HG02885 (cell line): ENCODE results near the gene SLC25A18.
"Not testable (repeated sequence)": the region's sequence is repeated elsewhere in the genome, so short reads cannot be mapped to it uniquely, and the experiment has no call there.

ENCODE experiments used
- ATAC-seq: cut with Tn5 transposase; IDR thresholded peaks from one replicate; pipeline ENCODE4 v1.9.1; 2021; ENCODE audit warnings: mild to moderate bottlenecking; ENCODE audit not compliant: unreplicated experiment, poor library complexity

SLC25A18 gene, protein sequence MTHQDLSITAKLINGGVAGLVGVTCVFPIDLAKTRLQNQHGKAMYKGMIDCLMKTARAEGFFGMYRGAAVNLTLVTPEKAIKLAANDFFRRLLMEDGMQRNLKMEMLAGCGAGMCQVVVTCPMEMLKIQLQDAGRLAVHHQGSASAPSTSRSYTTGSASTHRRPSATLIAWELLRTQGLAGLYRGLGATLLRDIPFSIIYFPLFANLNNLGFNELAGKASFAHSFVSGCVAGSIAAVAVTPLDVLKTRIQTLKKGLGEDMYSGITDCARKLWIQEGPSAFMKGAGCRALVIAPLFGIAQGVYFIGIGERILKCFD

DNA sequence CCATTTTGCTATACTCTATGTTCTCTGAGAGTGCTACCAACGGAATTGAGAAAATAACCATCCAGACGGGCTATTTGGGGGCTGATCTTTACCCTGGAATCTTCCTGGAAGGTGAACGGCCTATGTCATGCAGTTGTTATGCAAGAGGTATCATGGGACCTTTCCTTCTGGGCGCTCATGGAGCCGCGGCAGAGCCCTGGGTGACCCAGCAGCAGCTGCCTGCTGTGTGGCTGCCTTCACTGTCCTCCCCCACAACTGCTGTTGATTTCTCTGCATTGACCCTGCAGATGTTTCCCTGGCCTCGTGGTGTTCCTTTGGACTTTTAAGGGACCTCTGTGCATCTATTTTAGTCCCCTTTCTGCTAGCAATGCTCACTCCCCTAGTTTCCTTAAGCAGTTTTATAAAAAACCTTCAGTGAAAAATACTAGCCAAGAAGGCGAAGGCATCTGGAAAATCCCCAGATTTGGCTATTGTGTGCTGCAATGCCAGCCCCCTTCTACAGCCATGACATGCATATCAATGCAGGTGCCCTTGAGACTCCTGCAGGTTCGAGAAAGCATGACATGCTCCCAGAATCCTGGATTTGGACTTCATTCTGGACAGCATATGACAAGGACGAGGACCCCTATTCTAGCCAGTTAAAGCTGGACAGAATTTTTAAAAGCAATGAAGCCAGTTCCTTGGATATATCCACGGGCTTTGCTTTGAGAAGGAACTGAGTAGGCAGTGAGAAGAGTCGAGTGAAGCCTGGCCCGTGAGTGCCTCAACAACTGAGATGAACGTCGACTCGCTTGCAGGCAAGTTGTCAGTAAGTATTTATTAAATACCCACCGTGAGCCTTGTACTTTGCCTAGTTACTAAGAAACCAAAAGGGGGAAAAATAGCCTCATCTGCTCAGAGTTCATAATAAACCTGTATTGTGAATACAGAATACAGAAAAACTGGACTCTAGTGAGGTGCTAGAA lies at the start of gene SLC25A18:
SLC25A18 (plus strand) TSS at position 593 of the 965 bp plus-strand sequence. CDS start 16,447 bp downstream, outside the sequence.
- no peak for ATAC-seq

DNA sequence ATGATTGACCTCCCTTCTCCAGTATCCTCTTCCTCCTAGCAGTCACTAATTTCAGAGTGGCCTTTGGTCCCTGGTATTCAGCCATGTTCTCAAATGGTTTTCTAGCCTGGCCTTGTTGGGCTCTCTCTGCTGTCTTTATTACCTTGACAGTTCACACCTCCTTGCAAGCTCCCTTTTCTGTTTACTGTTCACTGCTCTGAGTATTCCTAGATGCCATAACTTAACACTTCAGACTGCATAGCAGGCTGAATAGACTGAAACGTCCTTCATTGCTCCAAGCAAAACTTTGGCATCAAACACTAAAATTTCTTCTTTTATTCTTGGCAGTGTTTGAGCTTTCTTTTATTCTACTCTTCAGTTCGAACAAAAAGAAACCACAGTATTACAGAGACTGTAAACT lies 49.7 kb upstream of the SLC25A18 start:
- no peak for ATAC-seq

DNA sequence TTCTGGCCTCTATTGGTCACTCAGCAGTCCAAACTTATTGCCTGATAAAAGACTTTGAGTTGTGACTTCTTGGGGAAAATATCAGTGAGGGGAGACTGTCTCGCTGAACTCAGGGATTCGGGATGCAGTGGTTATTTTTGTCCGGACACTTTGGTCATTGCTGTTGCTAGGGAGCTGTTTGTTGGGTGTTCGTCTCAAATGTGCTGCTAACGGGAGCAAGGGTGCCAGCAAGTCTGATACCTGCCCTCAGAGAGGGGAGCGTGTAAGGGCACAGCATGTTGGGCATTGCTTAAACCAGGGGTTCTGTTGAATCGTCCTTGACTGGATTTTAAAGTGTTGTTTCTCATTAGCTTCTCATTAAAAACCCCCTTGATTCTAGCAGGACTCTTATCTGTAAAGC lies 49.2 kb upstream of the SLC25A18 start:
- ATAC-seq = no peak

DNA sequence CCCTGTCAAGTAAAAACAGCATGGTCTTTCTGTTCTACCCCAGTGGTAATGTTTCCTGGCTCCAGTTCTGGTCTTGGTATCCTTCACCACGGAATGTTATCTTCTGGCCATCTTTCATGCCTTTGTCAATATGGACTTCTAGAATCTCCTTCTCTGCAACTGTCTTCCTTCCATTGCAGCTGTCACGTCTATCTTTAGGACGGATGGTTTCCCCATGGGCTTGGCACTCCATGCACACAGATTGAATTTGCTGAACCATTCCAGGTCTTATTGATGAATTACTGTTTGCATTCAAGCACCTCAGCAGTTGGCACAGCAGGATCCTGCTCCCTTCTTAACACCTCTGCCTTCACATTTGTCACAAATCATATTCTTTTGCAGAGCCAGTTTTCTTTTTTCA lies 44.9 kb upstream of the SLC25A18 start:
- no peak for ATAC-seq

DNA sequence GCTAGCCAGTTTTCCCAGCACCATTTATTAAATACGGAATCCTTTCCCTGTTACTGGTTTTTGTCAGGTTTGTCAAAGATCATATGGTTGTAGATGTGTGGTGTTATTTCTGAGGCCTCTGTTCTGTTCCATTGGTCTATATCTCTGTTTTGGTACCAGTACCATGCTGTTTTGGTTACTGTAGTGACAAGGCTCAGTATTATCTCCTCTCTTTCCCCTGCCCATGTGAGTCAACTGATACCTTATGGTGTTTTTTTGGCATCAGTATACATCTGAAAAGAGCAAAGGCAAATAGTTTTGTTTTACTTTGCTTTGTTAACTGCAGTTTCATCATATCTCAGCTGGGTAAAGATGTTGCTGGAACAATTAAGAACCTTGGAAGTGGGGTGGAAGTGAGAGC lies 41.3 kb upstream of the SLC25A18 start:
- not testable (repeated sequence) for ATAC-seq

DNA sequence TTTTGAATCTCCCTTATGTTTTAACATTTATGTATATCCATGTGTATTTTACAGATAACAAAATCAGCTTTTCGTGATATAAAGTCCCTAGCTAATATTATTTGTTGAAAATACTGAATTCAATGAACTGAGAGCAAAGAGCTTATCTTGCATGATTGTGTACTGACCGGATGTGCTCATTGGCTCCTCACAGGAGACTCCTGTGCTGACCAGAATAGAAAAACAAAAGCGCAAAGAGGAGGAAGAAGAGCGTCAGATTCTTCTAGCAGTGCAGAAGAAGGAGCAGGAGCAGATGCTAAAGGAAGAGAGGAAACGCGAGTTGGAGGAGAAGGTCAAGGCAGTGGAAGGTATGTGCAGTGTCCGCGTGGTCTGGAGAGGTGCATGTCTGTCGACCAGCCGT lies 39.4 kb upstream of the SLC25A18 start:
- ATAC-seq = no peak

DNA sequence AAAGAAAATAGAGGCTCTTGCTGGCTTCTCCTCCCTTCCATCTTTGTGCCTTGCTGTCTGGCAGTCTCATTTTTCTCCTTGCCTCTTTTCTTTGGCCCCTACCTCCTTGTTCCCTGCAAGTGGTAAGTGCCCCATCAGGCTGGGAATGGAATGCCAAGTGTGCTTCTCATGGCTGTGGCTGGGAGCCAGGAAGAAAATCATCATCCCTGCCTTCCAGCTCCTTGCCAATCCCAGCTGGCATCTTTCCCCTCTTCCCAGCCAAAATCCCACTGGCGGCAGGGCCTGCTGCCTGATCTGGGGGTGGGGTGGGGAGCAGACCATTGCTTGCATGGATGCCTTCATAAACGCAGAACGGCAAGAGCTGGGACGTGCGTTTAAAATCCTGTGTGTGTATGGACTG lies 27.0 kb upstream of the SLC25A18 start:
- ATAC-seq = no peak

DNA sequence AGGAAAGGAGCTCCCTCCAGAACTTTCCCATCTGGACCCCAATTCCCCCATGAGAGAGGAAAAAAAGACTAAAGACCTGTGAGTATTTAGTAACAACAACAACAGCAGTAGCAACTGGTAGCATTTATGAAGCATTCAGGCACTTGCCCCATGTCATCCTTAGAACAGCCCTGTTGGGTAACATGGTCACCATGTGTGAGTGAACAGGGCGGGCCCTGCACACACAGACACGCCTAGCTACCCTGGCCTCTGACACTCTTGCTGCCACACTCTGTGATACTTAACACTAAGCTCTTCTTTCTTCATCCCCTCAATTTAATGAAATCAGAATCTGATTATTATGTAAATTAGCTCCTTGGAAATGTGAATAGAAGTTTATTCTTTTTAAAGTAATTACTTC lies 26.1 kb upstream of the SLC25A18 start:
- ATAC-seq = no peak

DNA sequence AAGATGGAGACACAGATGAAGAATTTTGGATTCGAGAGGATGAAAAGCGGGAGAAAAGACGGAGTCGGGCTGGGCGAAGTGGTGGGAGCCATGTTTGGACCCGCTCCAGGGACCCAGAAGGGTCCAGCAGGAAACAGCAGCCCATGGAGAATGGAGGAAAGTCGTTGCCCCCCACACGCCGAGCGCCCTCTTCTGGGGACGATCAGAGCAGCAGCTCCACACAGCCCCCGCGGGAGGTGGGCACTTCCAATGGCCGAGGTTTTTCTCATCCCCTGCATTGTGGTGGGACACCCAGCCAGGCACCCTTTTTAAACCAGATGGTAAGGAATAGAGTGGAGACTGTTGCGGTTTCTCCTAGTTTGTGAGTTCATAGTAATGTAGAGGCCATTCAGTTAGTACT lies 22.8 kb upstream of the SLC25A18 start:
- ATAC-seq = no peak

DNA sequence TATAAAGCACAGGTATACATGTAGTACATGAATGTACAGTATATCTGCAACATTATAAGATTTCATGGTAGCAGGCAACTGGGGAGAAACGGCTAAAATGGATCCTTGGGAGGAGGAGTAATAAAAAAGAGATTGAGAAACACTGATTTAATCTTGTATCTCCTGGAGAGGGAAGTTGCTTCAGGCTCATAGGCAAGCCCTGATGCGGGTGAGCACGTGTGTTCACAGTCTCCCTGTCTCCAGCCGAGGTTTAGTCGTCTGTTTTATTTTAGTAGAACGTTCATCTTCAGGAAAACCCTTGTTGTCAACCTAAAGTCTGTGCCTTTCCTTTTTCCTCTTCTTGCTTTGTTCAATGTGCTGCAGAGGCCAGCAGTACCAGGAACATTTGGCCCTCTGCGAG lies 21.8 kb upstream of the SLC25A18 start:
- ATAC-seq = no peak

DNA sequence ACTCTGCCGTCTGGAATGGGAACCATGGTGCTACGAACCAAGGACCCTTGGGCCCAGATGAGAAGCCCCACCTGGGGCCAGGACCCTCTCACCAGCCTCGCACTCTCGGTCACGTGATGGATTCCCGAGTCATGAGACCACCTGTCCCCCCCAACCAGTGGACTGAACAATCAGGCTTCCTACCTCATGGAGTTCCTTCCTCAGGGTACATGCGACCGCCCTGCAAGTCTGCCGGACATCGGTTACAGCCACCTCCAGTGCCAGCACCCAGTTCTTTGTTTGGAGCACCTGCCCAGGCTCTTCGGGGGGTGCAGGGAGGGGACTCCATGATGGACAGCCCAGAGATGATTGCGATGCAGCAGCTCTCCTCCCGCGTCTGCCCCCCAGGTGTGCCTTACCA lies 20.8 kb upstream of the SLC25A18 start:
- no peak for ATAC-seq

DNA sequence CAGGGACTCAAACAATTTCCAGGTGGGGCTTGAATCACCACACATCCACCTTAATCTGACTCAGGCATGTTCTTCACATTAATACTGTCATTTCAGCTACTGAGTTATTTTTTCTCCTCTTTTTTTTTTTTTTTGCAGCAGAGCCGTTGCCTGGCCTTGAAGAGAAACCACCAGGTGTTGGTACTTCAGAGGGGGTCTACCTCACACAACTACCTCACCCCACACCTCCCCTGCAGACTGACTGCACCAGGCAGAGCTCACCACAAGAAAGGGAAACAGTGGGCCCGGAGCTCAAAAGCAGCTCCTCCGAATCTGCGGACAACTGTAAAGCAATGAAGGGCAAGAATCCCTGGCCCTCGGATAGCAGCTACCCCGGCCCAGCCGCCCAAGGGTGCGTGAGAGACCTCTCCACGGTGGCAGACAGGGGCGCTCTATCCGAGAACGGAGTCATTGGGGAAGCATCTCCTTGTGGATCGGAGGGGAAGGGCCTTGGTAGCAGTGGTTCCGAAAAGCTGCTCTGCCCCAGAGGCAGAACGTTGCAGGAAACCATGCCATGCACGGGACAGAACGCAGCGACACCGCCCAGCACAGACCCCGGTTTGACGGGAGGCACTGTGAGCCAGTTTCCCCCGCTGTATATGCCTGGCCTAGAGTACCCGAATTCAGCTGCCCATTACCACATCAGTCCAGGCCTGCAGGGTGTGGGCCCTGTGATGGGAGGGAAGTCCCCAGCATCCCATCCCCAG lies 15.1 kb upstream of the SLC25A18 start:
- ATAC-seq = no peak

DNA sequence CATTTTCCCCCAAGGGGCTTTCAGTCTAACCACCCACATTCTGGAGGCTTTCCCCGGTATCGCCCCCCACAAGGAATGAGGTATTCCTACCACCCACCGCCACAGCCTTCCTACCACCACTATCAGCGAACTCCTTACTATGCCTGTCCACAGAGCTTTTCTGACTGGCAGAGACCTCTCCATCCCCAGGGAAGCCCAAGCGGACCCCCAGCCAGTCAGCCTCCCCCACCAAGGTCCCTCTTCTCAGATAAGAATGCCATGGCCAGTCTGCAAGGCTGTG lies 14.6 kb upstream of the SLC25A18 start:
- no peak for ATAC-seq

DNA sequence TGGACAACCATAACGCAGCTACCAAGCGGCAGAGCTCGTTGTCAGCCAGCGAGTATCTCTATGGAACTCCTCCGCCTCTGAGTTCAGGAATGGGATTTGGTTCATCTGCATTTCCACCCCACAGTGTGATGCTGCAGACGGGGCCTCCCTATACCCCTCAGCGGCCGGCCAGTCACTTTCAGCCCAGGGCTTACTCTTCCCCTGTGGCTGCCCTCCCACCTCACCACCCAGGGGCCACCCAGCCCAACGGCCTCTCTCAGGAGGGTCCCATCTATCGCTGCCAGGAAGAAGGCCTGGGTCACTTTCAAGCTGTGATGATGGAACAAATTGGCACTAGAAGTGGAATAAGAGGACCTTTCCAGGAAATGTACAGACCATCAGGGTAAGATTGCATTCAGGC lies 14.1 kb upstream of the SLC25A18 start:
- no peak for ATAC-seq

DNA sequence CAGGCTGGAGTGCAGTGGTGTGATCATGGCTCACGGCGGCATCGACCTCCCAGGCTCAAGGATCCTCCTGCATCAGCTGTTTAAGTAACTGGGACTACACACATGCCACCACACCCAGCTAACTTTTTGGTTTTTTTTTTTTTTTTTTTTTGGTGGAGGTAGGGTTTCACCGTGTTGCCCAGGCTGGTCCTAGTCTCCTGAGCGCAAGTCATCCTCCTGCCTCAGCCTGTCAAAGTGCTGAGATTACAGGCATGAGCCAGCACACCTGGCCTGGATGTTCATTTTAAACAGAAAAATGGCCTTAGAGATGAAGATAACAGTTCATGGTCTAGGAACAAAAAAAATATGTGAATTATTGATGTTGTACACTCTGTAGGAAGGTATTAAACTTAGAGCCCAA lies 13.6 kb upstream of the SLC25A18 start:
- ATAC-seq = no peak

DNA sequence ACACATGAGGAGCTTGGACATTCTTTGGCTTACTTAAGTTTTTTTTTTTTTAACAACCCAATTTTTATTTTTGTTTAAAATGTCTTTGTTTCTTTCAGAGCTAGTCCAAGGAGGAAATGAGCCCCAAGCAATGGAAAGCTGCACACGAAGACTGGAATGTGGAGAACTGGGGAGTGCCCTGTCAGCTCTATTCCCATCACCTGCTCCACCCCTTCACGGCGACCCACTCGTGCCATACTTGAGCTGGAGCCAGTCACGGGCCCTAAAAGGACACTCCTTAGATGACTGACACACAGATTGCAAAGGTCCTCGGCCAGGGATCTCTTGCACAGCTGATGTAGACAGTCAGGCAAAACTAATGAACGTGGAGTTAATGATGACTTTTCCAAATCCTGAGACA lies 10.6 kb upstream of the SLC25A18 start:
- ATAC-seq = no peak

DNA sequence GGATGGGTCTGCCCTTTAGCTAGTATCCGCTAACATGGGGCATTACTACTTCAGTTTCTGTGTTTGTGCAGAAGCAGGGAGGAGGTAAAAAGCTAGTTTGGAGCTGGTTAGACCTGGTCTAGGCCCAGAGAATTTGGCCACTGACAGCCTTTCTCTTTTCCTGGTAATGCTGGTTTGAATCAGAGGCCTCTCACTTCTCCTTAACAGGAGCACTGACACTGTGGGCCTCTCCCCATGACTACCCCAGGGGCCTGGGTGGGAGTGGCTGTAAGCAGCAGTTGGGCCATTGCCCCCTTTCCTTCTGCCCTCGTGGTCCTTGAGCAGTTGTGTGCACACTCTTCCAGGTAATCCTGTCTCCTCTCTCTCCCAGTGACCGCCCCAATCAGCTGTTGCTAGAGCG lies 8.5 kb upstream of the SLC25A18 start:
- ATAC-seq = no peak

DNA sequence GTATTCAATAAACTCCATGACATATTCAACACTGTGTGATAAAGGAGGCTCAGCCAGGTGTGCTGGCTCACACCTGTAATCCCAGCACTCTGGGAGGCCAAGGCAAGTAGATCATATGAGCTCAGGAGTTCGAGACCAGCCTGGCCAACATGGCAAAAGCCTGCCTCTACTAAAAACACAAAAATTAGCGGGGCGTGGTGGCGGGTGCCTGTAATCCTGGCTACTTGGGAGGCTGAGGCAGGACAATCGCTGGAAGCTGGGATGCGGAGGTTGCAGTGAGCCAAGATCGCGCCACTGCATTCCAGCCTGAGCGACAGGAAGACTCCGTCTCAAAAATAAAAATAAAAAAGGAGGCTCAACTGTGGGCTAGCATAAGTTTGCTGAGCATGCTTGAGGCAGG lies 4.1 kb upstream of the SLC25A18 start:
- ATAC-seq = no peak

DNA sequence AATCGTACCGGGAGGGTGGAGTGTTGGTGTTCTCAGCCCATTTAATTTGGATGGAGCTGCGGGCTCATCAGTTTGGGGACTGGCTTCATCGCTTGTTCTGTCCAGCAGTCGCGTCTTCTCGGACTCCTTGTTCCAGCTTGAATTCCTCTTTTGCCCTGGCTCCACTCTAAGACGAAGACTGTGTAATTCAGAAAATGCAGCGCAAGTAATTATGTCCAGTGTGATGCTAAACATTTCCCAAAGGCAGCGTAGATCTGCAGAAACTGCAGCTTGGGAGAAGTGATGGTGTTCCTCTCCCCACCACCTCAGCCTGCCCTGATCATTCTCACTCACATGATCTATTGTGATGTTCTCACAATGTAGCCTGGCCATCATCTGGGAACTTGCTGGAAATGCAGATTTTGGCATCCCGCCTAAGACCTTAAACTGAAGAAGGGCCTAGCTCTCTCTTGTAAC lies 666 bp downstream of the SLC25A18 start:
- ATAC-seq = no peak

DNA sequence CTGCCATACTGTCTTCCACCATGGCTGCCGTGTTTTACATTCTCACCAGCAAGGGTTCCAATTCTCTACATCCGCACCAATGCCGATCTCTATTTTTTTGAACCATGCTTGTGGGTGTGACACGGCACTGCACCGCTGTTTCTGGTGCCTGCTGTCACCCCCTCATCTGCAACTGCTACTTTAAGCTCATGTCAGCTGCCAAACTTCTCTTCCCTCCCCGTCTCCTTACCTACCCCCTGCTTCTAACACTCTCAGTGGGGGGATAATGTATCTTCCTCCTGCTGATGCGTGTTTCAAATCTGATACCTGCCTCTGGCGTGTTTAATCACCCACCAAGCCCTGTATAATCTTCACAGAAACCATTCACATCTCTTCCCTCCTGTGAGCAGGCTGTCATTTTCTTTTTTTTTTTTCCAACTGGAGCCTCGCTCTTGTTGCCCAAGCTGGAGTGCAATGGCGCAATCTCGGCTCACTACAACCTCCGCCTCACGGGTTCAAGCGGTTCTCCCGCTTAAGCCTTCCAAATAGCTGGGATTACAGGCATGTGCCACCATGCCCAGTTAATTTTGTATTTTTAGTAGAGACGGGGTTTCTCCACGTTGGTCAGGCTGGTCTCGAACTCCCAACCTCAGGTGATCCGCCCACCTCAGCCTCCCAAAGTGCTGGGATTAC lies 2.9 kb downstream of the SLC25A18 start:
- not testable (repeated sequence) for ATAC-seq
